Measurements from ENCODE around the gene GDAP2. TPM values are rescaled to one million over a fixed set of nuclear protein-coding genes. Genes with fewer than 3 reads are reported as not detected.
"Not testable (repeated sequence)": the region's sequence is repeated elsewhere in the genome, so short reads cannot be mapped to it uniquely, and the experiment has no call there.

GDAP2 gene
- polyA plus RNA-seq, 3 donors = 3.6 to 8.7 (median 5.3) TPM

DNA sequence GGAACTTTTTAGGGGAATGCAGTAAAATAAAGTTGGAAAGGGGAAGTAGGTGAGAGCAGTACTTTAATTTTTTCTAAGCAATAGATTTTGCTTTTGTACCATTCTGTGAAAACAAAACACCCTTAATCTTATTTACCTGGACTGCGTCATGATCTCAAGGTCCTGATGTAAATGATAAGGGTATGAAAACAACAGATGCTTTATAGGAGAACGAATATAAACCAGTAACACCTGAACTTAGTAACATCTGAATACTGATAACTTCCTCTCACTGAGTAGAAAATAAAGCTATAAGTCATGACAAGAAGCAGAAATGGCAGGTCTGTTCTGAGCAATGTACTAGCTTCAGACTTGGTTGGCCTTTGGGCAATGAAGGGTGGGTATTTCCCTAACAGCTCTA is 77.7 kb downstream of the GDAP2 start:
- 38 to 79% (median 76%) methylated on average over 2 of the region's 2 CpGs for WGBS, 3 donors

GRCh38 chr1:117846674-117847425 is 82.6 kb downstream of the GDAP2 start:
- H3K27ac ChIP-seq (ENCODE audit: low read depth, low read length) = no peak overlapping the region
- 47 to 91% (median 85%) methylated on average over 7 of the region's 7 CpGs for WGBS, 3 donors

More for the DNA sequence above, 77.7 kb downstream of the GDAP2 start:
- H3K27ac ChIP-seq (ENCODE audit: low read depth, low read length) = no peak overlapping the region

GRCh38 chr1:117844478-117844877 is 84.9 kb downstream of the GDAP2 start:
- not testable (repeated sequence) for H3K27ac ChIP-seq (ENCODE audit: low read depth, low read length)

DNA sequence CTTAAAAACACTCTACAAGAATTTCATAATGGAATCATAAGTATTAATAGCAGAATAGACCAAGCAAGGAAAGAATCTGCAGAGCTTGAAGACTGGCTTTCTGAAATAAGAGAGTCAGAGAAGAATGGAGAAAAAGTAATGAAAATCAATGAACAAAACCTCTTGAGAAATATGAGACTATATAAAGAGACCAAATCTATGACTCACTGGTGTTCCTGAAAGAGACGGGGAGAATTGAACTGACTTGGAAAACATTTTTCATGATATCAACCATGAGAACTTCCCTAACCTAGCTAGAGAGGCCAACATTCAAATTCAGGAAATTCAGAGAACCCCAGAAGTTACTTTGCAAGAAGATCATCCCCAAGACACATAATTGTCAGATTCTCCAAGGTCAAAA is 85.6 kb downstream of the GDAP2 start:
- 57 to 92% (median 87%) methylated on average over 1 of the region's 1 CpG for WGBS, 3 donors
- H3K27ac ChIP-seq (ENCODE audit: low read depth, low read length) = no peak overlapping the region

DNA sequence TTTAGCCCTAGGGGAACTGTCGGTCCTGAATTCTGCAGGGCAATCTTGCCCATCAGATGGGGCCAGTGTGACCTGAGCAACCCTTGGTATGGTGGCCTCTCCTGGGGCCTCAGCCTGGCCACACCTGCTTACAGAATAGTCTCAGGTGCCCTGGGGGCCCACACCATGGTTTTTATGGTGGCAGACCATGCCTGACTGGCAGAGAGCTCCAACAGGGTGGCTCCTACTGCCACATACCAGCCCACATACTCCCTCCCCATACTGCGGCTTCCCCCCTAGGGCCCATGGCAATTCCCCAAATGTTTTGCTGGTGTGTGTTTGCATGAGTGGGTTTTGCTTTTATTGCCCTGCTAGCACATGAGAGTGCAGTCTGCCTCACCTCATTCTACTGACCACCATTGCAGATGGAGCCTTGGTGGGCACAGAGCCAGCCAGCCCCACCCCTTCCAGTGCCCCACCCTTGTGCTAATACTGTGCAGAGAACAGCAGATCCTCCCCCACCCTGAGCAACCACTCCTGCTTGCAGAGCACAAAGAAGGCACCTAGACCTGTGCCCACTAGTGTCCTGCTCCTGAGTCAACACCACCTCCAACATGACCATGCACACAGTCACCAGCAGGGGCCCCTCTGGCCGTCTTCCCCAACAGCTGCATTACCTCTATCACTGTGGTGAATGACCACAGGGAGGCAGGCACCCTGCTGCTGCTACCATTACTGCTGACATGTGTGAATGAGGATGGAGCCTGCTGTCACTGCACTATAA is 86.8 kb downstream of the GDAP2 start:
- no peak overlapping the region for H3K27ac ChIP-seq (ENCODE audit: low read depth, low read length)
- whole genome bisulfite sequencing, 3 donors = 80 to 83% (median 81%) methylated on average over 3 of the region's 3 CpGs

- H3K27ac ChIP-seq (ENCODE audit: low read depth, low read length) = no peak overlapping the region
- WGBS, 3 donors = 93 to 96% (median 96%) methylated on average over 3 of the region's 3 CpGs
Measured at GRCh38 chr1:117841117-117841650, 88.2 kb downstream of the GDAP2 start.

GRCh38 chr1:117838911-117839310 is 90.5 kb downstream of the GDAP2 start:
- no peak overlapping the region for H3K27ac ChIP-seq (ENCODE audit: low read depth, low read length)
- WGBS, 3 donors = 96 to 98% (median 97%) methylated on average over 3 of the region's 3 CpGs

DNA sequence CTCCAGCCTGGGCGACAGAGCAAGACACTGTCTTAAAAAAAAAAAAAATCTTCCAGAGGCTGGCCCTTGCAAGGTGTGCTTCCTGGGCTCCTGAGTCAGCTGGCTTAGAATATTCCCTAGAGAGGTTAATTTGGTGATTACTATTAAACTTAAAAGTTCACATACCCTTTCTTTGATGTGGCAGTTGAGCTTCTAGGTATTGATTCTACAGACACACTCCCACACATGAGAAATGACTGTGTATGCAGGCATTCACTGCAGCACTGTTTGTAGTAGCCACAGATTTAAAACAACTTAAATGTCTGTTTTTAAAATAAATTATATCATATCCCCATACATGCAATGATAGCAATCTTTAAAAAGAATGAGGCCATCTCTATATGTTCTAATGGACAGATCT is 93.4 kb downstream of the GDAP2 start:
- 96 to 100% (median 98%) methylated on average over 1 of the region's 1 CpG for WGBS, 3 donors
- H3K27ac ChIP-seq (ENCODE audit: low read depth, low read length) = no peak overlapping the region

- 84 to 90% (median 85%) methylated on average over 4 of the region's 4 CpGs for WGBS, 3 donors
- no peak overlapping the region for H3K27ac ChIP-seq (ENCODE audit: low read depth, low read length)
Measured at GRCh38 chr1:117834416-117834815, 95.0 kb downstream of the GDAP2 start.

DNA sequence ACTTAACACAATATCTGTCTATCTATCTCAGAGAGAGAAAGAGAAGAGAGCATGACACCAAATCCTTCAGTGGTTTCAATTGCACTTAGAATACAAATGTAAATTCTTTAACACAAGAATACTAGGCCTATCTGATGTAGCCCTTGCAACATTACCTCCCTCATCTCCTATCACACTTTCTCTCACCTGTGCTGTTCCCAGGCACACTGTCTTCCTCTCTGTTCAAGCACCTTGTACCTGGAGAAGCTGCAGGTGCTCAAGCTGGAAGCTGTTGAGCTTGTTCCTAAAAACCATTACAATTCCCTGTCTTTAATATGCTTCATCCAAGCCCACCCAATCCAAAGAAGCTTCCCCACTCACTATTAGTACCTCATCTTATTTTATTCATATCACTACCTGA is 97.0 kb downstream of the GDAP2 start:
- H3K27ac ChIP-seq (ENCODE audit: low read depth, low read length) = no peak overlapping the region

DNA sequence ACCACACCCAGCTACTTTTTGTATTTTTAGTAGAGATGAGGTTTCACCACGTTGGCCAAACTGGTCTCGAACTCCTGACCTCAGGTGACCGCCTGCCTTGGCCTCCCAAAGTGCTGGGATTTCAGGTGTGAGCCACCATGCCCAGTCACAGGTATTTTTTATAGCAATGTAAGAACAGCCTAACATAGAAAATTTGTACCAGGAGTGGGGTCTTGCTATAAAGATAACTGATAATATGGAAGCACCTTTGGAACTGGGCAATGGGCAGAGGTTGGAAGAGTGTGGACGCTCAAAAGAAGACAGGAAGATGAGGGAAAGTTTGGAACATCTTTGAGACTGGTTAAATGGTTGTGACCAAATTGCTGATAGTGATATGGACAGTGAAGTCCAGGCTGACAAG is 99.2 kb downstream of the GDAP2 start:
- H3K27ac ChIP-seq (ENCODE audit: low read depth, low read length) = no peak overlapping the region
- WGBS, 3 donors = 68 to 99% (median 95%) methylated on average over 4 of the region's 4 CpGs

GRCh38 chr1:117828201-117828600 is 101.2 kb downstream of the GDAP2 start:
- WGBS, 3 donors = 55 to 61% (median 56%) methylated on average over 4 of the region's 4 CpGs
- H3K27ac ChIP-seq (ENCODE audit: low read depth, low read length) = no peak overlapping the region

DNA sequence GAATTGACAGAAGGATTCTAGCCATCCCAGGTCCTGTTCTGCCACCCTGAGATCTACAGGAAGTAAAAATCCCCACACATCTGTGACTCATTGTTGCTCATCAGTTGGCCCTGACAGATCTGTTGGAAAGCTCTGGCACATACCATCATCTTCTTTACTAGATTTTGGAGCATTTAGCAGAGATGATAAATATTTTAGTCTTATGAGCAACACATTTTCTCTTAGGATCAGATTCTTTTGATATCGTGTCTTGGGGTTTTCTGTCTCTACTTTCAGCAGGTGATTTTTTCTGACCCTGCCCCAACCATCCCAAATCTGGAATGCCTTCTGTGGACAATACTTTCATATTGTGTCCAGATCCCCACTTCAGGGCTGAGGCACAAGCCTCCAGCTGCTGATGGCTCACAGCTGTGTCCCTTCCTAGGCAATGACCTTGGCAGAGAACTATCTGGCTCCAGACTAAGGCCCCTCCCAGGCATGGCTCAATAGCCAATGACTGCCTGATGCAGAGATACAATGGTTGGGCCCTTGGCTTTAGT is 102.8 kb downstream of the GDAP2 start:
- no peak overlapping the region for H3K27ac ChIP-seq (ENCODE audit: low read depth, low read length)
- WGBS, 3 donors = 43 to 81% (median 59%) methylated on average over 1 of the region's 1 CpG

DNA sequence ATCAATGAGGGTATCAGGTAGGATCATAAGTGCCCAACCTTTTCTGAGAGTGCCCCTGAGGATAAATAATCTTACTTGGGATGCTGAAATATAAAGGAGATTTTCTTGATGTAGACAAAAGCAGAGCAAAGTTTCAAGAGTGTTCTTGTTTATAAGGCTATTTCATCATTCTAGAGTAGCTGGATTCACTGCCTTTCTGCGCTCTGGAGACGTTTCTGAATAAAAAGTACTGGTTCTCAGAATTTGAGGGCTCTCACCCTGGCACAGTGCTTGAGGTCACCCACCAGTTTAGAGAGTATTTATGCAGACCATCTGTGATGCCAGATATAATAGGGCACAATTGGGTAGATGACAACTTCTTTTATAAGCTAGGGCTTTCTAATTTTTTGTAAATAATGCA is 103.3 kb downstream of the GDAP2 start:
- WGBS, 3 donors = 14 to 61% (median 57%) methylated on average over 2 of the region's 2 CpGs
- no peak overlapping the region for H3K27ac ChIP-seq (ENCODE audit: low read depth, low read length)

DNA sequence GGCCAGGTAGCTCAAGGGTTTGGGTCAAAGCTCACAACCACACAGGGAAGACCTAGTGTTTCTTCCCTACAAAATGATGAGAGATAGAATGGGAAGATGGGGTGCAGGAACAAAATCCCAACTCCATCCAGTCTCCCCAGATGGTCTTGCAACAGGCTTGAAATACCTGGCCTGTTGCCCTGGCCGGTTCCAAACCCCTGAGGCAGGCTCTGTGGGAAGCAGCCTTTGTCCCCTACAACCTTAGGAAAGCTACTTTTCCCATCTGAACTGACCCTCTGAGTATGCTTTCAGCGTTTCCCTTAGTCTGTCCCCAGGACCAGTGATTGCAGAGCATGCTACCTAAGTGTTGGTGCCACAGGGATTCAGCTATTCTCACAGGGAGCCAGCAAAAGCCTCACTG is 104.0 kb downstream of the GDAP2 start:
- WGBS, 3 donors = 63 to 80% (median 65%) methylated on average over 2 of the region's 2 CpGs

DNA sequence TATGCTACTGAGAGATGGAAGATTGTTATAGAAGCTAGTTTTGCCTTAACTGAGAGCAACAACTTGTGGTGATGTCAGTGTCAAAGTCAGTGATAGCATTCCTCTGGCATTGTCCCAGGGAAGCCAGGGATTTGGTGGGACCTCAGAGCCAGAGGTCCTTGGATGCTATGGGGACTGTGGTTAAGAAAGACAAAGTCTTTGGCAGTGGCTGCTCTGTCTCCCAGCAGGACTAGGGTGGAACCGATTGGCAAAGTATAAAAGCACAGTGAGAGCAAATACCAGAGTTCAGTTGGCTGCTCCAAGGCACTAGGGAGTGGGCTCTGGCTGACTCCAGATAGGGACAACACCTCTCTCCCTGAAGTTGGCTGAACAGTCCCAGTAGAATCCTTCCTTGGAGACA is 104.8 kb downstream of the GDAP2 start:
- 36 to 67% (median 44%) methylated on average over 1 of the region's 1 CpG for WGBS, 3 donors
- H3K27ac ChIP-seq (ENCODE audit: low read depth, low read length) = no peak overlapping the region

More for the DNA sequence above, 104.0 kb downstream of the GDAP2 start:
- H3K27ac ChIP-seq (ENCODE audit: low read depth, low read length) = no peak overlapping the region

GRCh38 chr1:117821774-117822482 is 107.5 kb downstream of the GDAP2 start:
- H3K27ac ChIP-seq (ENCODE audit: low read depth, low read length) = no peak overlapping the region
- 76 to 95% (median 77%) methylated on average over 3 of the region's 3 CpGs for WGBS, 3 donors

- no peak overlapping the region for H3K27ac ChIP-seq (ENCODE audit: low read depth, low read length)
Measured at GRCh38 chr1:117821382-117821755, 108.1 kb downstream of the GDAP2 start.

More at GRCh38 chr1:117821382-117821755, 108.1 kb downstream of the GDAP2 start:
- 81 to 88% (median 86%) methylated on average over 5 of the region's 5 CpGs for WGBS, 3 donors

All from adipose tissue (tissue), 3 donors.